Neural cell (in vitro differentiated cells): ENCODE measurements around the gene GGA2.

ENCODE experiments used
- CTCF ChIP-seq: fragments of 450-650 bp; IDR thresholded peaks from 2 replicates; pipeline ENCODE4 v1.5.1; 2014; ENCODE audit warnings: antibody characterized with exemption, mild to moderate bottlenecking, moderate library complexity; ENCODE audit not compliant: poor library complexity, severe bottlenecking
- EP300 ChIP-seq: fragments of 450-650 bp; conservative IDR thresholded peaks from 2 replicates; pipeline ENCODE4 v1.6.1; 2014; ENCODE audit warnings: antibody characterized with exemption, mild to moderate bottlenecking, moderate library complexity; ENCODE audit not compliant: poor library complexity, severe bottlenecking
- EZH2 ChIP-seq: fragments of 200-600, 300-800 bp; shearing (Covaris generic), sonication (generic); IDR thresholded peaks from 2 replicates; pipeline ENCODE4 v1.6.1; 2014; ENCODE audit warnings: antibody characterized with exemption, low read length, borderline replicate concordance, mild to moderate bottlenecking; ENCODE audit not compliant: insufficient read depth, poor library complexity, severe bottlenecking
- MXI1 ChIP-seq: fragments of 450-650 bp; conservative IDR thresholded peaks from 2 replicates; pipeline ENCODE4 v1.6.1; 2014; ENCODE audit warnings: antibody characterized with exemption, mild to moderate bottlenecking; ENCODE audit not compliant: poor library complexity, severe bottlenecking
- POLR2AphosphoS5 ChIP-seq: IDR thresholded peaks from 2 replicates; pipeline ENCODE4 v1.6.1; 2012
- RAD21 ChIP-seq: fragments of 450-650 bp; conservative IDR thresholded peaks from 2 replicates; pipeline ENCODE4 v1.6.1; 2014; ENCODE audit warnings: antibody characterized with exemption, mild to moderate bottlenecking, moderate library complexity

- no peak for TF ChIP-seq CTCF
- no peak for TF ChIP-seq EZH2
- no peak for TF ChIP-seq EP300
- TF ChIP-seq MXI1, result no peak
- no peak for TF ChIP-seq POLR2AphosphoS5
- TF ChIP-seq RAD21, result no peak
Observed at GRCh38 chr16:23511731-23512130, 1.4 kb upstream of the GGA2 start.
